ENCODE measurements around the gene MAPK7. TPM values are rescaled to one million over a fixed set of nuclear protein-coding genes. Genes with fewer than 3 reads are reported as not detected.

The MAPK7 gene
- total and polyA plus RNA-seq, 2 donors (not counting 3 experiments of a cell fraction or from before 2014, with no cell fraction given): 16.8 to 30.7 TPM

DNA sequence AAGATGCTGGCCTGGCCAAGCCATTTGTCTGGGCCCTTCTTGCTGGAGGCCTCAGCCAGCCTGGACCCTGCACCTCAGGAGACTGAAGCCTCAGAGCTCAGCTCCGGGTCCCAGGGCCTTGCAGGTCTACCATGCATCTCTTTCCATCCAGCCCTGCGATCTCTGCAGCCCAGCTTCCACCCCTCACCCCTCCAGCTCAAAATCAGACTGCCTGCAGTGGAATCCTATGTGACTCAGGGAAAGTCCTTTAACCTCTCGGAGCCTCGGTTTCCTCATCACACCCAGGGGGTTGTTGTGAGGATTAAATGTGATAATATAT is 12.8 kb upstream of the MAPK7 start:
- Histone ChIP-seq H3K9me3 (replicated peaks; ENCODE audit: control insufficient read depth, insufficient read depth, low read length) (no peaks in the 10 kb centered on the region), H2AFZ (ENCODE audit: low read depth, low read length) (no peak overlapping the region), H3K4me1 (ENCODE audit: control insufficient read depth, extremely low read depth, insufficient read depth, low read length) (peaks cover 8% of the 10 kb centered on the region), H3K27me3 (ENCODE audit: control insufficient read depth in 2 of 2, insufficient read depth in 2 of 2, low read length in 2 of 2) (no peaks in the 10 kb centered on the region), H4K20me1 (replicated peaks; ENCODE audit: control insufficient read depth, extremely low read depth, insufficient read depth, low read length) (no peaks in the 10 kb centered on the region), H3K4me2 (ENCODE audit: insufficient read depth, low read length) (no peak overlapping the region), H3K27ac (ENCODE audit: insufficient read depth, low read depth, low read length) (no peak overlapping the region), H3K9me1 (replicated peaks; ENCODE audit: control insufficient read depth, extremely low read depth, insufficient read depth, low read length) (no peaks in the 10 kb centered on the region), H3K79me2 (ENCODE audit: control insufficient read depth, insufficient read depth, low read length) (no peaks in the 10 kb centered on the region), H3K4me3 (replicated peaks in 1 of 3; ENCODE audit: insufficient read depth in 1 of 3, low read depth in 1 of 3, low read length in 3 of 3) (no peak overlapping the region), H3K36me3 (ENCODE audit: control insufficient read depth in 2 of 2, extremely low read depth in 1 of 2, insufficient read depth in 2 of 2, low read length in 2 of 2) (no peaks in the 10 kb centered on the region), H3K9ac (replicated peaks; ENCODE audit: extremely low read depth, insufficient read depth, low read length) (no peak overlapping the region)
- no peak for DNase-seq (ENCODE audit: low read depth, low spot score)
- intact Hi-C loops (cut with micrococcal nuclease): no loop called here
- CTCF ChIA-PET: interaction anchor here (1.0 to 3.8 kb wide), 5 partner anchors 9 to 397 kb away, joined by 3 to 34 read pairs (median 4); partner anchors contain the start of gene MAPK7
- TF ChIP-seq EZH2 (IDR thresholded peaks at IDR 0.05; ENCODE audit: borderline replicate concordance, low read depth, low read length, severe bottlenecking) (no peak), MYC (IDR thresholded peaks at IDR 0.05; ENCODE audit: low read depth, low read length) (no peak), FOS (IDR thresholded peaks at IDR 0.05; ENCODE audit: borderline replicate concordance, insufficient read depth, low read length) (no peak), POLR2A (IDR thresholded peaks at IDR 0.05; ENCODE audit: low read depth, low read length) (no peak), GATA2 (IDR thresholded peaks at IDR 0.05; ENCODE audit: insufficient read depth, insufficient read length, low read depth, low read length) (no peak), MAX (IDR thresholded peaks at IDR 0.05; ENCODE audit: insufficient read depth, insufficient read length) (no peak), POLR2AphosphoS5 (IDR thresholded peaks at IDR 0.05; ENCODE audit: insufficient read depth, low read depth, low read length) (no peak), JUN (IDR thresholded peaks at IDR 0.05; ENCODE audit: borderline replicate concordance, insufficient read depth, insufficient read length, low read depth) (no peak)
- TF ChIP-seq, protein P1, sequence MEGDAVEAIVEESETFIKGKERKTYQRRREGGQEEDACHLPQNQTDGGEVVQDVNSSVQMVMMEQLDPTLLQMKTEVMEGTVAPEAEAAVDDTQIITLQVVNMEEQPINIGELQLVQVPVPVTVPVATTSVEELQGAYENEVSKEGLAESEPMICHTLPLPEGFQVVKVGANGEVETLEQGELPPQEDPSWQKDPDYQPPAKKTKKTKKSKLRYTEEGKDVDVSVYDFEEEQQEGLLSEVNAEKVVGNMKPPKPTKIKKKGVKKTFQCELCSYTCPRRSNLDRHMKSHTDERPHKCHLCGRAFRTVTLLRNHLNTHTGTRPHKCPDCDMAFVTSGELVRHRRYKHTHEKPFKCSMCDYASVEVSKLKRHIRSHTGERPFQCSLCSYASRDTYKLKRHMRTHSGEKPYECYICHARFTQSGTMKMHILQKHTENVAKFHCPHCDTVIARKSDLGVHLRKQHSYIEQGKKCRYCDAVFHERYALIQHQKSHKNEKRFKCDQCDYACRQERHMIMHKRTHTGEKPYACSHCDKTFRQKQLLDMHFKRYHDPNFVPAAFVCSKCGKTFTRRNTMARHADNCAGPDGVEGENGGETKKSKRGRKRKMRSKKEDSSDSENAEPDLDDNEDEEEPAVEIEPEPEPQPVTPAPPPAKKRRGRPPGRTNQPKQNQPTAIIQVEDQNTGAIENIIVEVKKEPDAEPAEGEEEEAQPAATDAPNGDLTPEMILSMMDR (IDR thresholded peaks at IDR 0.05; ENCODE audit: extremely low read depth in 1 of 2, insufficient read depth in 1 of 2, low read depth in 1 of 2, low read length in 2 of 2): no peak
- BruUV-seq (replicated peaks): no TSS peak
- FAIRE-seq: no peak
- POLR2A ChIA-PET: no interaction called here
- dilution Hi-C loops (cut with MboI; ENCODE audit: extremely low pct_ligation_motif_present, low sequenced_read_pairs): no loop called here

Measured in endothelial cell of umbilical vein (primary cell).